CD4-positive, alpha-beta T cell treated with Interleukin-17A for 1 hour (primary cell): ENCODE results near the gene FAP.

Experiments
- DNase-seq: peaks from one replicate; pipeline ENCODE4 v3.0.0-alpha.2; 2020

FAP gene

GRCh38 chr2:162184821-162185450 is 58.3 kb downstream of the FAP start:
- no peak for DNase-seq

- DNase-seq, result no peak
These were observed 58.9 kb downstream of the FAP start for GRCh38 chr2:162184359-162184758.

GRCh38 chr2:162182395-162182794 is 60.9 kb downstream of the FAP start:
- no peak for DNase-seq

GRCh38 chr2:162177301-162177700 is 65.9 kb downstream of the FAP start:
- DNase-seq, result no peak

- no peak for DNase-seq
These were observed 67.5 kb downstream of the FAP start for GRCh38 chr2:162175714-162176113.

- no peak for DNase-seq
These were observed 68.5 kb downstream of the FAP start for GRCh38 chr2:162174746-162175145.

GRCh38 chr2:162172802-162173370 is 70.4 kb downstream of the FAP start:
- no peak for DNase-seq

GRCh38 chr2:162166745-162167144 is 76.5 kb downstream of the FAP start:
- no peak for DNase-seq

GRCh38 chr2:162166174-162166573 is 77.1 kb downstream of the FAP start:
- DNase-seq, result no peak

GRCh38 chr2:162164802-162165201 is 78.4 kb downstream of the FAP start:
- DNase-seq, result no peak

GRCh38 chr2:162159446-162159845 is 83.8 kb downstream of the FAP start:
- no peak for DNase-seq

GRCh38 chr2:162156149-162156548 is 87.1 kb downstream of the FAP start:
- no peak for DNase-seq

GRCh38 chr2:162155093-162155492 is 88.2 kb downstream of the FAP start:
- DNase-seq, result no peak

GRCh38 chr2:162153608-162154224 is 89.5 kb downstream of the FAP start:
- DNase-seq, result peak; percentile 64

- no peak for DNase-seq
These were observed 91.1 kb downstream of the FAP start, which contains the start of gene GCG for GRCh38 chr2:162152147-162152546. Gene GCG (minus strand): TSS chr2:162152247. CDS start chr2:162149178, 3,069 bp downstream.

- DNase-seq, result no peak
These were observed 93.3 kb downstream of the FAP start for GRCh38 chr2:162149940-162150339.

GRCh38 chr2:162149466-162149865 is 93.8 kb downstream of the FAP start:
- no peak for DNase-seq

- DNase-seq, result no peak
These were observed 94.3 kb downstream of the FAP start for GRCh38 chr2:162148956-162149355.

GRCh38 chr2:162143969-162144368 is 99.3 kb downstream of the FAP start:
- DNase-seq, result no peak

- no peak for DNase-seq
These were observed 104.9 kb downstream of the FAP start for GRCh38 chr2:162138310-162138709.

- DNase-seq, result no peak
These were observed 115.8 kb downstream of the FAP start for GRCh38 chr2:162127422-162127821.

GRCh38 chr2:162126527-162126926 is 116.7 kb downstream of the FAP start:
- DNase-seq, result no peak

GRCh38 chr2:162126111-162126519 is 117.1 kb downstream of the FAP start:
- no peak for DNase-seq

- no peak for DNase-seq
These were observed 118.1 kb downstream of the FAP start for GRCh38 chr2:162125138-162125537.
